Measurements from ENCODE around the gene SCAF1.

DNA sequence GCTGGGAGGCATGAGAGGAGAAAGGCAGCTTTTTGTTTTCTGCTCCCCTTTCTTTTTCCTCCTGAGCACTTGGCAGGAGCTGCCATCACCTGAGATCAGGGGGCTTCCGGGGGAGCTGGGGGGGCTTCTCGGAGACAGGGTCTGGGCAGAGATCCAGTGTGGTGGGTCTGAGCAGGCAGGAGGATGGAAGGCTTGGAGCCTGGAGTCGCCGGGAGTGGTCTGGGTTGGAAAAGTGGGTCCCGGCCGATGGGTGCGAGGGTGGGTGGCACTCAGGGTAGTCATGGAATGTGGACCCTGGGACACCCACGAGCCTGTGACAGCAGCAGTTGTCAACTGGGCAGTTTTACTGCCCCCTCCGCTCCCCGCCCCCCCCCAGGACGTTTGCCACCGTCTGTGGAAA, 45.1 kb downstream of the SCAF1 start:
- TF ChIP-seq CTCF (conservative IDR thresholded peaks at IDR 0.05; ENCODE audit: low read depth in 2 of 2) (no peak), EZH2 (IDR thresholded peaks at IDR 0.05; ENCODE audit: low read depth, unreplicated experiment) (no peak)

Measured in GM23338 (cell line).